AG09309 (cell line): ENCODE results near the gene GADD45A.

Source experiments
- DNase-seq: peaks from one replicate; pipeline ENCODE4 v3.0.0-alpha.2; 2010; ENCODE audit warnings: low read depth
- H3K4me3 ChIP-seq: 2 replicates; pipeline ENCODE4 v1.5.1; 2011; ENCODE audit warnings: mild to moderate bottlenecking, low read depth, low read length, moderate library complexity; ENCODE audit not compliant: control insufficient read depth
- CTCF ChIP-seq: IDR thresholded peaks from 2 replicates; pipeline ENCODE4 v1.5.1; 2011; ENCODE audit warnings: mild to moderate bottlenecking, low read depth, low read length, inconsistent platforms; ENCODE audit not compliant: insufficient read depth, control insufficient read depth; ENCODE audit errors: missing control alignments

The GADD45A gene

GRCh38 chr1:67717876-67718275, 32.9 kb downstream of the GADD45A start:
- DNase-seq: no peak
- no peak for TF ChIP-seq CTCF
- no peak overlapping the region for H3K4me3 ChIP-seq

GRCh38 chr1:67719329-67720196, 34.6 kb downstream of the GADD45A start:
- DNase-seq: no peak
- TF ChIP-seq CTCF: no peak
- no peak overlapping the region for H3K4me3 ChIP-seq

- no peak for TF ChIP-seq CTCF
- H3K4me3 ChIP-seq: no peak overlapping the region
- DNase-seq: no peak
These were observed 36.1 kb downstream of the GADD45A start for GRCh38 chr1:67721112-67721511.

- no peak overlapping the region for H3K4me3 ChIP-seq
- no peak for TF ChIP-seq CTCF
- DNase-seq: no peak
These were observed 36.8 kb downstream of the GADD45A start for GRCh38 chr1:67721650-67722291.

- DNase-seq: no peak
- no peak overlapping the region for H3K4me3 ChIP-seq
- TF ChIP-seq CTCF: no peak
These were observed 37.4 kb downstream of the GADD45A start for GRCh38 chr1:67722292-67722944.

- DNase-seq: no peak
- TF ChIP-seq CTCF: no peak
- no peak overlapping the region for H3K4me3 ChIP-seq
These were observed 38.1 kb downstream of the GADD45A start for GRCh38 chr1:67723126-67723525.
